ENCODE results near the gene ZNF813. TPM values are rescaled to one million over a fixed set of nuclear protein-coding genes. Genes with fewer than 3 reads are reported as not detected.
"Not testable (repeated sequence)": the region's sequence is repeated elsewhere in the genome, so short reads cannot be mapped to it uniquely, and the experiment has no call there.

Gene ZNF813
- total RNA-seq, 1 experiment from 2014 or later = not detected

- Mint-ChIP-seq H3K27me3 (ENCODE audit: unreplicated experiment) (no peaks in the 10 kb centered on the region), H3K4me1 (ENCODE audit: low read depth, unreplicated experiment) (no peaks in the 10 kb centered on the region), H3K9me3 (ENCODE audit: low read depth, unreplicated experiment) (peaks cover 19% of the 10 kb centered on the region), H3K4me3 (ENCODE audit: low read depth, unreplicated experiment) (no peak overlapping the region), H3K36me3 (ENCODE audit: insufficient read depth, unreplicated experiment) (no peaks in the 10 kb centered on the region), H3K27ac (ENCODE audit: unreplicated experiment) (no peak overlapping the region)
- TF ChIP-seq CTCF (IDR thresholded peaks at IDR 0.05; ENCODE audit: unreplicated experiment) = no peak
- CTCF ChIA-PET = no interaction called here
- BruUV-seq (replicated peaks) = no TSS peak
- intact Hi-C loops (cut with micrococcal nuclease; ENCODE audit: unreplicated experiment) = no loop called here
- no peak for DNase-seq
Observed at GRCh38 chr19:53485046-53486004, 17.8 kb downstream of the ZNF813 start.

GRCh38 chr19:53492153-53492552, 24.6 kb downstream of the ZNF813 start:
- DNase-seq = no peak
- intact Hi-C loops (cut with micrococcal nuclease; ENCODE audit: unreplicated experiment) = no loop called here
- CTCF ChIA-PET = no interaction called here
- H3K4me3 Mint-ChIP-seq (ENCODE audit: low read depth, unreplicated experiment) = no peak overlapping the region
- BruUV-seq (replicated peaks) = no TSS peak
- peaks cover 34% of the 10 kb centered on the region for H3K9me3 Mint-ChIP-seq (ENCODE audit: low read depth, unreplicated experiment)
- no peaks in the 10 kb centered on the region for H3K27me3 Mint-ChIP-seq (ENCODE audit: unreplicated experiment)
- no peak for TF ChIP-seq CTCF (IDR thresholded peaks at IDR 0.05; ENCODE audit: unreplicated experiment)
- H3K4me1 Mint-ChIP-seq (ENCODE audit: low read depth, unreplicated experiment) = no peaks in the 10 kb centered on the region
- H3K27ac Mint-ChIP-seq (ENCODE audit: unreplicated experiment) = no peak overlapping the region
- H3K36me3 Mint-ChIP-seq (ENCODE audit: insufficient read depth, unreplicated experiment) = no peaks in the 10 kb centered on the region

DNA sequence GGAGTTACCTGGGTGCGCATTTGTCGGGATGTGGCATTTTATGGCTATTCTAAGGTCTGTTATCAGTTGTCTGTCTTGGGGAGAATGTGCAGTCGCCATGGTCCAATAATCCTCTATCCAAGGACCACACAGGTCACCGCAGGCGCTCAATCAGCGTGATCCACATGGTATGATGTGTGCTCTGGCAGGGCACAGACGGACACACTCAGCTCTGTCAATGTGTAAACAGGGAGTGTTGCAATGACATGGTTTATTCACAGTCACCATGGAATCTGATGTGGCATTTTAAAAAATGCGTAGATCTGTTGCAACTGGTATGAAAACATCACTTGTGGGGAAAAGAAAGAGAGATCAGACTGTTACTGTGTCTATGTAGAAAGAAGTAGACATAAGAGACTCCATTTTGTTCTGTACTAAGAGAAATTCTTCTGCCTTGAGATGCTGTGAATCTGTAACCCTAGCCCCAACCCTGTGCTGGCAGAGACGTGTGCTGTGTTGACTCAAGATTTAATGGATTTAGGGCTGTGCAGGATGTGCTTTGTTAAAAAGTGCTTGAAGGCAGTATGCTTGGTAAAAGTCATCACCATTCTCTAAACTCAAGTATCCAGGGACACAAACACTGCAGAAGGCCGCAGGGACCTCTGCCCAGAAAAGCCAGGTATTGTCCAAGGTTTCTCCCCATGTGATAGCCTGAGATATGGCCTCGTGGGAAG, 29.9 kb downstream of the ZNF813 start:
- H3K36me3 Mint-ChIP-seq (ENCODE audit: insufficient read depth, unreplicated experiment); H3K4me3 Mint-ChIP-seq (ENCODE audit: low read depth, unreplicated experiment); BruUV-seq (replicated peaks); intact Hi-C loops (cut with micrococcal nuclease; ENCODE audit: unreplicated experiment); CTCF ChIA-PET; H3K4me1 Mint-ChIP-seq (ENCODE audit: low read depth, unreplicated experiment); H3K27me3 Mint-ChIP-seq (ENCODE audit: unreplicated experiment); H3K27ac Mint-ChIP-seq (ENCODE audit: unreplicated experiment); DNase-seq: not testable (repeated sequence)
- H3K9me3 Mint-ChIP-seq (ENCODE audit: low read depth, unreplicated experiment) = peaks cover 18% of the 10 kb centered on the region

DNA sequence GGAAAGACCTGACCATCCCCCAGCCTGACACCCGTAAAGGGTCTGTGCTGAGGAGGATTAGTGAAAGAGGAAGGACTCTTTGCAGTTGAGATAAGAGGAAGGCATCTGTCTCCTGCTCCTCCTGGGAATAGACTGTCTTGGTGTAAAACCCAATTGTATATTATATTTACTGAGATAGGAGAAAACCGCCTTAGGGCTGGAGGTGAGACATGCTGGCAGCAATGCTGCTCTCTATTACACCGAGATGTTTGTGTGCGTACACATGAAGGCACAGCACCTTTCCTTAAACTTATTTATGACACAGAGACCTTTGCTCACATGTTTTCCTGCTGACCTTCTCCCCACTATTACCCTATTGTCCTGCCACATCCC, 30.5 kb downstream of the ZNF813 start:
- H3K27me3 Mint-ChIP-seq (ENCODE audit: unreplicated experiment); H3K36me3 Mint-ChIP-seq (ENCODE audit: insufficient read depth, unreplicated experiment); DNase-seq; H3K27ac Mint-ChIP-seq (ENCODE audit: unreplicated experiment); intact Hi-C loops (cut with micrococcal nuclease; ENCODE audit: unreplicated experiment); H3K4me1 Mint-ChIP-seq (ENCODE audit: low read depth, unreplicated experiment); H3K4me3 Mint-ChIP-seq (ENCODE audit: low read depth, unreplicated experiment); BruUV-seq (replicated peaks); CTCF ChIA-PET: not testable (repeated sequence)
- H3K9me3 Mint-ChIP-seq (ENCODE audit: low read depth, unreplicated experiment) = peaks cover 17% of the 10 kb centered on the region

GRCh38 chr19:53503151-53503550, 35.6 kb downstream of the ZNF813 start:
- intact Hi-C loops (cut with micrococcal nuclease; ENCODE audit: unreplicated experiment); CTCF ChIA-PET; H3K4me3 Mint-ChIP-seq (ENCODE audit: low read depth, unreplicated experiment); DNase-seq; H3K36me3 Mint-ChIP-seq (ENCODE audit: insufficient read depth, unreplicated experiment); BruUV-seq (replicated peaks); H3K27me3 Mint-ChIP-seq (ENCODE audit: unreplicated experiment); H3K27ac Mint-ChIP-seq (ENCODE audit: unreplicated experiment); H3K4me1 Mint-ChIP-seq (ENCODE audit: low read depth, unreplicated experiment): not testable (repeated sequence)
- peaks cover 15% of the 10 kb centered on the region for H3K9me3 Mint-ChIP-seq (ENCODE audit: low read depth, unreplicated experiment)

GRCh38 chr19:53503671-53504364, 36.3 kb downstream of the ZNF813 start:
- BruUV-seq (replicated peaks); H3K4me1 Mint-ChIP-seq (ENCODE audit: low read depth, unreplicated experiment); DNase-seq; H3K4me3 Mint-ChIP-seq (ENCODE audit: low read depth, unreplicated experiment); H3K27ac Mint-ChIP-seq (ENCODE audit: unreplicated experiment); CTCF ChIA-PET; H3K27me3 Mint-ChIP-seq (ENCODE audit: unreplicated experiment); H3K36me3 Mint-ChIP-seq (ENCODE audit: insufficient read depth, unreplicated experiment); intact Hi-C loops (cut with micrococcal nuclease; ENCODE audit: unreplicated experiment): not testable (repeated sequence)
- peaks cover 12% of the 10 kb centered on the region for H3K9me3 Mint-ChIP-seq (ENCODE audit: low read depth, unreplicated experiment)

DNA sequence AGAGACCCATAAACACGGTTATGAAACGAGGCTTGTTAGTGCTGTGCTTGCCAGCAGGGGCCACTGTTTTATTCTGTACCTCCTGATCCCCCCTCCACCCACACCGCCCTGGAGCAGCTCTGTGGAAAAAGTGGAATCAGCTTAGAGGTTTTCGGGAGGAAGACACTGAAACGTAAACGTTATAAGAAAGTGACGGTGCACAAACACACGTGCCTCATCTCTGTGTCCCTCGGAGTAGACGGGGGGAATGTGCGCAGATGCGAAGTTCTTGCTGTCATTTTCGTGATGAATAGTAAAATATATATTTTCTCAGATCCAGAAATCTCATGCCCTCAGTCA, 36.8 kb downstream of the ZNF813 start:
- intact Hi-C loops (cut with micrococcal nuclease; ENCODE audit: unreplicated experiment); H3K36me3 Mint-ChIP-seq (ENCODE audit: insufficient read depth, unreplicated experiment); H3K4me3 Mint-ChIP-seq (ENCODE audit: low read depth, unreplicated experiment); BruUV-seq (replicated peaks); H3K4me1 Mint-ChIP-seq (ENCODE audit: low read depth, unreplicated experiment); H3K27me3 Mint-ChIP-seq (ENCODE audit: unreplicated experiment); CTCF ChIA-PET; DNase-seq; H3K27ac Mint-ChIP-seq (ENCODE audit: unreplicated experiment): not testable (repeated sequence)
- H3K9me3 Mint-ChIP-seq (ENCODE audit: low read depth, unreplicated experiment) = peaks cover 12% of the 10 kb centered on the region
